GM23338 (cell line): ENCODE data around the gene TMEM219. TPM values are rescaled to one million over a fixed set of nuclear protein-coding genes. Genes with fewer than 3 reads are reported as not detected.
A peak's percentile ranks its signal among the peaks of the same experiment; 100 is the strongest.

Experiments
- ATAC-seq: fragments of 200-7000 bp; cut with Tn5 transposase; 3 replicates; pipeline ENCODE4 v1.9.1; 2020
- DNase-seq: peaks from one replicate; pipeline ENCODE4 v3.0.0-alpha.2; 2015; ENCODE audit warnings: low spot score
- H2AFZ ChIP-seq: fragments of 200-600 bp; sonication (generic); 2 replicates; pipeline ENCODE4 v1.8.0; 2016; ENCODE audit warnings: antibody characterized with exemption, mild to moderate bottlenecking, moderate library complexity
- H3F3A ChIP-seq: fragments of 200-600 bp; sonication (generic); replicated peaks from 2 replicates; pipeline ENCODE4 v1.8.0; 2017; ENCODE audit warnings: antibody characterized with exemption, mixed run types, low read depth
- H3K27ac ChIP-seq: fragments of 200-600 bp; sonication (generic); 2 replicates; pipeline ENCODE4 v1.6.1; 2016; ENCODE audit warnings: low read depth
- H3K27me3 ChIP-seq: fragments of 200-600 bp; sonication (generic); 2 replicates; pipeline ENCODE4 v1.8.0; 2016; ENCODE audit warnings: mild to moderate bottlenecking, mixed run types, moderate library complexity; ENCODE audit not compliant: insufficient read depth
- H3K36me3 ChIP-seq: fragments of 200-600 bp; sonication (generic); 2 replicates; pipeline ENCODE4 v1.8.0; 2016; ENCODE audit warnings: mild to moderate bottlenecking; ENCODE audit not compliant: insufficient read depth
- H3K4me1 ChIP-seq: fragments of 200-600 bp; sonication (generic); 2 replicates; pipeline ENCODE4 v1.8.0; 2016; ENCODE audit warnings: mild to moderate bottlenecking, moderate library complexity; ENCODE audit not compliant: insufficient read depth
- H3K4me2 ChIP-seq: fragments of 200-600 bp; sonication (generic); 2 replicates; pipeline ENCODE4 v1.7.1; 2017; ENCODE audit warnings: mixed run types
- H3K4me3 ChIP-seq: fragments of 200-600 bp; sonication (generic); 2 replicates; pipeline ENCODE4 v1.6.1; 2016; ENCODE audit warnings: mixed run types
- H3K79me2 ChIP-seq: fragments of 200-600 bp; sonication (generic); replicated peaks from 2 replicates; pipeline ENCODE4 v1.8.0; 2017; ENCODE audit warnings: mild to moderate bottlenecking; ENCODE audit not compliant: insufficient read depth
- H3K9me2 ChIP-seq: fragments of 200-600 bp; sonication (generic); 2 replicates; pipeline ENCODE4 v1.8.0; 2017; ENCODE audit not compliant: insufficient read depth
- H4K20me1 ChIP-seq: fragments of 200-600 bp; sonication (generic); replicated peaks from 2 replicates; pipeline ENCODE4 v1.8.0; 2017; ENCODE audit warnings: mild to moderate bottlenecking; ENCODE audit not compliant: insufficient read depth
- H3K27ac Mint-ChIP-seq: 2 replicates; pipeline ENCODE4 v1.8.0; 2020; ENCODE audit warnings: inconsistent platforms, mild to moderate bottlenecking, moderate library complexity, mixed read lengths
- H3K27me3 Mint-ChIP-seq: 3 replicates; pipeline ENCODE4 v1.8.0; 2022; ENCODE audit warnings: low read depth, mild to moderate bottlenecking, moderate library complexity, mixed read lengths, inconsistent platforms; ENCODE audit not compliant: insufficient read depth, poor library complexity
- H3K36me3 Mint-ChIP-seq: 3 replicates; pipeline ENCODE4 v1.8.0; 2021; ENCODE audit warnings: low read depth, mild to moderate bottlenecking, inconsistent platforms, moderate library complexity, mixed read lengths
- H3K4me1 Mint-ChIP-seq: 3 replicates; pipeline ENCODE4 v1.8.0; 2020; ENCODE audit warnings: mild to moderate bottlenecking, inconsistent platforms, mixed read lengths
- H3K4me3 Mint-ChIP-seq: 3 replicates; pipeline ENCODE4 v1.8.0; 2021; ENCODE audit warnings: moderate library complexity, mild to moderate bottlenecking, inconsistent platforms, mixed read lengths
- H3K9me3 Mint-ChIP-seq: 3 replicates; pipeline ENCODE4 v1.8.0; 2020; ENCODE audit warnings: moderate library complexity, mild to moderate bottlenecking, inconsistent platforms, mixed read lengths
- CREB1 ChIP-seq: fragments of 250-450 bp; sonication (Bioruptor Pico); IDR thresholded peaks from 2 replicates; pipeline ENCODE4 v1.5.0; 2020; ENCODE audit warnings: low read depth, mild to moderate bottlenecking, moderate library complexity
- CTCF ChIP-seq, 2 experiments: fragments of 200-600 bp in 1 of 2; sonication (generic) in 1 of 2; conservative IDR thresholded peaks; 2 replicates each; pipeline versions ENCODE4 v1.5.1 to v1.6.1; 2016 to 2017; ENCODE audit warnings: antibody characterized with exemption in 2 of 2, low read depth in 2 of 2, mild to moderate bottlenecking in 2 of 2, moderate library complexity in 1 of 2
- EZH2 ChIP-seq: fragments of 200-600 bp; sonication (generic); IDR thresholded peaks from one replicate; pipeline ENCODE4 v1.8.0; 2017; ENCODE audit warnings: antibody characterized with exemption, mild to moderate bottlenecking, low read depth; ENCODE audit not compliant: unreplicated experiment
- EZH2phosphoT487 ChIP-seq: fragments of 200-600 bp; sonication (generic); IDR thresholded peaks from one replicate; pipeline ENCODE4 v1.8.1; 2018; ENCODE audit warnings: antibody characterized with exemption; ENCODE audit not compliant: unreplicated experiment
- JUNB ChIP-seq: IDR thresholded peaks from one replicate; pipeline ENCODE4 v1.6.1; 2016; ENCODE audit warnings: antibody characterized with exemption; ENCODE audit not compliant: unreplicated experiment
- NANOG ChIP-seq: IDR thresholded peaks from 2 replicates; pipeline ENCODE4 v1.6.1; 2016; ENCODE audit warnings: antibody characterized with exemption, borderline replicate concordance
- POLR2AphosphoS5 ChIP-seq: IDR thresholded peaks from 2 replicates; pipeline ENCODE4 v1.6.1; 2016; ENCODE audit warnings: antibody characterized with exemption, low read depth
- REST ChIP-seq: IDR thresholded peaks from one replicate; pipeline ENCODE4 v1.6.1; 2018; ENCODE audit warnings: antibody characterized with exemption; ENCODE audit not compliant: unreplicated experiment
- STAT1 ChIP-seq: IDR thresholded peaks from one replicate; pipeline ENCODE4 v1.6.1; 2016; ENCODE audit warnings: antibody characterized with exemption; ENCODE audit not compliant: unreplicated experiment
- ZNF114 ChIP-seq: fragments of 250-450 bp; sonication (Bioruptor Pico); IDR thresholded peaks from 2 replicates; pipeline ENCODE4 v1.5.0; 2020; ENCODE audit warnings: mild to moderate bottlenecking, moderate library complexity
- ZNF331 ChIP-seq: fragments of 250-450 bp; sonication (Bioruptor Pico); IDR thresholded peaks from 2 replicates; pipeline ENCODE4 v1.5.0; 2020; ENCODE audit warnings: low read depth, mild to moderate bottlenecking, moderate library complexity
- polyA plus RNA-seq: library from polyadenylated mRNA; unstranded; fragments of >200 nt; fragmentation: Nextera tagmentation; extraction: Ambion mirVana; gene quantifications from 2 replicates; pipeline ENCODE4 v1.2.1, GENCODE V29; 2016
- total RNA-seq: library from RNA; depleted of rRNA; stranded (reverse); fragments of >200 nt; shearing (Covaris generic); gene quantifications from 2 replicates; pipeline ENCODE4 v1.2.3, GENCODE V29; 2014
- TF ChIP-seq, protein P1 (sequence below): IDR thresholded peaks from 2 replicates; pipeline ENCODE4 v1.6.1; 2016; ENCODE audit warnings: antibody characterized with exemption
- TF ChIP-seq, protein P2 (sequence below): fragments of 250-450 bp; sonication (Bioruptor Pico); IDR thresholded peaks from 2 replicates; pipeline ENCODE4 v1.5.0; 2020; ENCODE audit warnings: mild to moderate bottlenecking, moderate library complexity

The TMEM219 gene
- total and polyA plus RNA-seq, 2 experiments from 2014 or later = 50.0 to 82.3 TPM

DNA sequence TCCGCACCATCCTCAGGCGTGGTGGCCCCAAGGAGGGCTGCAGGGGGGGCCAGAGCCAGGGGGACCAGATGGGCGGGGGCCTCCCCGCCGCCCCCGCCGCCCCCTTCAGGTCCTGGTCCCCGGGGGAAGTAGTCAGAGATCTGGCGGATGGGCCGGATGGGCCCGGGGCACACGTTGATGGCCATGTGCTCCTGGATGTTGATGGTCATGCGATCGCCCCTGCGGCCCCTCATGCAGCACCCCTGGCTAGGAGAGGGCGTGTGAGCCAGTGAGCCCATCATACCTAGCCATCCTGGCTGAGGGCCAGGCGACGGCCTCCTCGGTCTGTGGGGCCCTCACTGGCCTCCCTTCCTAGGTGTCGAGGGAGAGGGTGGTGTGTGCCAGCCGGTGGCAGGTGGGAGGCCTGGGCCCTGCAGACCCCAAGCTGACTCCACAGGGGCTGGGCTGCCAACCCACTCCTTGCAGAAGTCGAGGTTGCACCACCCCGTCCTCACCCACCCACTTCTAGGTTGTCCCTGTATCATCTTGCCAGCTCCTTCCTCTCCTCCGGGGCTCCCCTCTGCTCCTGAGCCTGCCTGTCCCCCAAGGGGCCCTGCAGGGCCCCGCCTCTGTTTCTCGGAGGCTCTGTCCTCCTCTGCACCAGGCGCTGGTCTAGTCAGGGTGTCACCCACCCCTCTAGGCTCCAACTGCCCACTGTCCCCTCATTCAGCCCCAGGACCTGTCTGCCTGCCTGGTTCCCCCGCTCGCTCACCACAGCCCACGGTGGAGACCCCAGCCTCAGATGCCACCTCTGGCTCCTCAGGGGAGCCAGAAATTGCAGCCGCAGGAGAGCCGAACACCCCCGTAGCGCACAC lies 48.3 kb downstream of the TMEM219 start:
- no peak overlapping the region for H3K27ac ChIP-seq
- DNase-seq (peak; percentile 30), ATAC-seq (peak; percentile 22)
- Mint-ChIP-seq H3K9me3 (peaks cover 2% of the 10 kb centered on the region; the same call in 1 of the 3 replicates), H3K36me3 (no peaks in the 10 kb centered on the region), H3K27ac (no peak overlapping the region), H3K4me3 (peak overlapping the region; percentile 83), H3K27me3 (peaks cover 34% of the 10 kb centered on the region), H3K4me1 (peaks cover 23% of the 10 kb centered on the region)
- TF ChIP-seq JUNB = no peak
- no peak for TF ChIP-seq REST
- no peak for TF ChIP-seq CREB1 (CRISPR knock-in tag)
- no peak for TF ChIP-seq EZH2
- TF ChIP-seq EZH2phosphoT487 = no peak
- no peak for TF ChIP-seq CTCF (conservative IDR thresholded peaks at IDR 0.05; ENCODE audit: low read depth in 2 of 2)
- TF ChIP-seq ZNF331 (CRISPR knock-in tag) = no peak
- TF ChIP-seq, protein P1, sequence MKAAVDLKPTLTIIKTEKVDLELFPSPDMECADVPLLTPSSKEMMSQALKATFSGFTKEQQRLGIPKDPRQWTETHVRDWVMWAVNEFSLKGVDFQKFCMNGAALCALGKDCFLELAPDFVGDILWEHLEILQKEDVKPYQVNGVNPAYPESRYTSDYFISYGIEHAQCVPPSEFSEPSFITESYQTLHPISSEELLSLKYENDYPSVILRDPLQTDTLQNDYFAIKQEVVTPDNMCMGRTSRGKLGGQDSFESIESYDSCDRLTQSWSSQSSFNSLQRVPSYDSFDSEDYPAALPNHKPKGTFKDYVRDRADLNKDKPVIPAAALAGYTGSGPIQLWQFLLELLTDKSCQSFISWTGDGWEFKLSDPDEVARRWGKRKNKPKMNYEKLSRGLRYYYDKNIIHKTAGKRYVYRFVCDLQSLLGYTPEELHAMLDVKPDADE = no peak
- no peak for TF ChIP-seq ZNF114 (CRISPR knock-in tag)
- no peak for TF ChIP-seq STAT1
- no peak for TF ChIP-seq POLR2AphosphoS5
- TF ChIP-seq, protein P2, sequence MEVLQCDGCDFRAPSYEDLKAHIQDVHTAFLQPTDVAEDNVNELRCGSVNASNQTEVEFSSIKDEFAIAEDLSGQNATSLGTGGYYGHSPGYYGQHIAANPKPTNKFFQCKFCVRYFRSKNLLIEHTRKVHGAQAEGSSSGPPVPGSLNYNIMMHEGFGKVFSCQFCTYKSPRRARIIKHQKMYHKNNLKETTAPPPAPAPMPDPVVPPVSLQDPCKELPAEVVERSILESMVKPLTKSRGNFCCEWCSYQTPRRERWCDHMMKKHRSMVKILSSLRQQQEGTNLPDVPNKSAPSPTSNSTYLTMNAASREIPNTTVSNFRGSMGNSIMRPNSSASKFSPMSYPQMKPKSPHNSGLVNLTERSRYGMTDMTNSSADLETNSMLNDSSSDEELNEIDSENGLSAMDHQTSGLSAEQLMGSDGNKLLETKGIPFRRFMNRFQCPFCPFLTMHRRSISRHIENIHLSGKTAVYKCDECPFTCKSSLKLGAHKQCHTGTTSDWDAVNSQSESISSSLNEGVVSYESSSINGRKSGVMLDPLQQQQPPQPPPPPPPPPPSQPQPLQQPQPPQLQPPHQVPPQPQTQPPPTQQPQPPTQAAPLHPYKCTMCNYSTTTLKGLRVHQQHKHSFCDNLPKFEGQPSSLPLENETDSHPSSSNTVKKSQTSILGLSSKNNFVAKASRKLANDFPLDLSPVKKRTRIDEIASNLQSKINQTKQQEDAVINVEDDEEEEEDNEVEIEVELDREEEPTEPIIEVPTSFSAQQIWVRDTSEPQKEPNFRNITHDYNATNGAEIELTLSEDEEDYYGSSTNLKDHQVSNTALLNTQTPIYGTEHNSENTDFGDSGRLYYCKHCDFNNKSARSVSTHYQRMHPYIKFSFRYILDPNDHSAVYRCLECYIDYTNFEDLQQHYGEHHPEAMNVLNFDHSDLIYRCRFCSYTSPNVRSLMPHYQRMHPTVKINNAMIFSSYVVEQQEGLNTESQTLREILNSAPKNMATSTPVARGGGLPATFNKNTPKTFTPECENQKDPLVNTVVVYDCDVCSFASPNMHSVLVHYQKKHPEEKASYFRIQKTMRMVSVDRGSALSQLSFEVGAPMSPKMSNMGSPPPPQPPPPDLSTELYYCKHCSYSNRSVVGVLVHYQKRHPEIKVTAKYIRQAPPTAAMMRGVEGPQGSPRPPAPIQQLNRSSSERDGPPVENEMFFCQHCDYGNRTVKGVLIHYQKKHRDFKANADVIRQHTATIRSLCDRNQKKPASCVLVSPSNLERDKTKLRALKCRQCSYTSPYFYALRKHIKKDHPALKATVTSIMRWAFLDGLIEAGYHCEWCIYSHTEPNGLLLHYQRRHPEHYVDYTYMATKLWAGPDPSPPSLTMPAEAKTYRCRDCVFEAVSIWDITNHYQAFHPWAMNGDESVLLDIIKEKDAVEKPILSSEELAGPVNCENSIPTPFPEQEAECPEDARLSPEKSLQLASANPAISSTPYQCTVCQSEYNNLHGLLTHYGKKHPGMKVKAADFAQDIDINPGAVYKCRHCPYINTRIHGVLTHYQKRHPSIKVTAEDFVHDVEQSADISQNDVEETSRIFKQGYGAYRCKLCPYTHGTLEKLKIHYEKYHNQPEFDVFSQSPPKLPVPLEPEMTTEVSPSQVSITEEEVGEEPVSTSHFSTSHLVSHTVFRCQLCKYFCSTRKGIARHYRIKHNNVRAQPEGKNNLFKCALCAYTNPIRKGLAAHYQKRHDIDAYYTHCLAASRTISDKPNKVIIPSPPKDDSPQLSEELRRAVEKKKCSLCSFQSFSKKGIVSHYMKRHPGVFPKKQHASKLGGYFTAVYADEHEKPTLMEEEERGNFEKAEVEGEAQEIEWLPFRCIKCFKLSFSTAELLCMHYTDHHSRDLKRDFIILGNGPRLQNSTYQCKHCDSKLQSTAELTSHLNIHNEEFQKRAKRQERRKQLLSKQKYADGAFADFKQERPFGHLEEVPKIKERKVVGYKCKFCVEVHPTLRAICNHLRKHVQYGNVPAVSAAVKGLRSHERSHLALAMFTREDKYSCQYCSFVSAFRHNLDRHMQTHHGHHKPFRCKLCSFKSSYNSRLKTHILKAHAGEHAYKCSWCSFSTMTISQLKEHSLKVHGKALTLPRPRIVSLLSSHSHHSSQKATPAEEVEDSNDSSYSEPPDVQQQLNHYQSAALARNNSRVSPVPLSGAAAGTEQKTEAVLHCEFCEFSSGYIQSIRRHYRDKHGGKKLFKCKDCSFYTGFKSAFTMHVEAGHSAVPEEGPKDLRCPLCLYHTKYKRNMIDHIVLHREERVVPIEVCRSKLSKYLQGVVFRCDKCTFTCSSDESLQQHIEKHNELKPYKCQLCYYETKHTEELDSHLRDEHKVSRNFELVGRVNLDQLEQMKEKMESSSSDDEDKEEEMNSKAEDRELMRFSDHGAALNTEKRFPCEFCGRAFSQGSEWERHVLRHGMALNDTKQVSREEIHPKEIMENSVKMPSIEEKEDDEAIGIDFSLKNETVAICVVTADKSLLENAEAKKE (CRISPR knock-in tag) = no peak
- no peak for TF ChIP-seq NANOG
- no peaks in the 10 kb centered on the region for H3K36me3 ChIP-seq
- H3K27me3 ChIP-seq = peaks cover 33% of the 10 kb centered on the region
- no peaks in the 10 kb centered on the region for H3K79me2 ChIP-seq
- 0 out of 2 replicates have a peak, but pooled peaks cover 4% of the 10 kb centered on the region for H3F3A ChIP-seq
- H3K4me2 ChIP-seq = peak overlapping the region; percentile 95
- peak overlapping the region; percentile 87 for H2AFZ ChIP-seq
- H4K20me1 ChIP-seq = no peaks in the 10 kb centered on the region
- H3K9me2 ChIP-seq = no peaks in the 10 kb centered on the region
- peak overlapping the region; percentile 91 for H3K4me3 ChIP-seq
- H3K4me1 ChIP-seq = peaks cover 11% of the 10 kb centered on the region; the same call in 1 of the 2 replicates
